Activated effector memory CD4-positive, alpha-beta T cell treated with anti-CD3 and anti-CD28 coated beads, Interleukin-2, amount 50 U/mL, for 16 hours (primary cell): Measurements from ENCODE around the gene SPATS2L.

Source experiments
- DNase-seq: peaks from one replicate; pipeline ENCODE4 v3.0.0-alpha.2; 2020

The SPATS2L gene

GRCh38 chr2:200297989-200298388 is 8.5 kb upstream of the SPATS2L start:
- DNase-seq, result no peak

GRCh38 chr2:200298816-200299215 is 7.7 kb upstream of the SPATS2L start:
- no peak for DNase-seq

GRCh38 chr2:200300065-200300464 is 6.4 kb upstream of the SPATS2L start:
- no peak for DNase-seq

GRCh38 chr2:200300638-200301314 is 5.7 kb upstream of the SPATS2L start:
- no peak for DNase-seq

- DNase-seq, result no peak
Observed at GRCh38 chr2:200301953-200302858, 4.3 kb upstream of the SPATS2L start.

GRCh38 chr2:200302940-200303727 is 3.4 kb upstream of the SPATS2L start:
- no peak for DNase-seq

GRCh38 chr2:200305797-200306195 is 697 bp upstream of the SPATS2L start:
- peak; percentile 63 for DNase-seq

GRCh38 chr2:200306931-200307723 is 634 bp downstream of the SPATS2L start:
- peak; percentile 71 for DNase-seq

GRCh38 chr2:200307724-200308545 is 1.4 kb downstream of the SPATS2L start:
- DNase-seq, result no peak

GRCh38 chr2:200308546-200309295 is 2.2 kb downstream of the SPATS2L start:
- no peak for DNase-seq

GRCh38 chr2:200309296-200310049 is 3.0 kb downstream of the SPATS2L start:
- no peak for DNase-seq

GRCh38 chr2:200310545-200310971 is 4.1 kb downstream of the SPATS2L start:
- no peak for DNase-seq

- no peak for DNase-seq
Observed at GRCh38 chr2:200311139-200311538, 4.6 kb downstream of the SPATS2L start.

GRCh38 chr2:200314976-200315567 is 8.6 kb downstream of the SPATS2L start:
- DNase-seq, result no peak

GRCh38 chr2:200317975-200318374 is 11.5 kb downstream of the SPATS2L start:
- no peak for DNase-seq

- no peak for DNase-seq
Observed at GRCh38 chr2:200318940-200319435, 12.5 kb downstream of the SPATS2L start.

GRCh38 chr2:200319548-200320337 is 13.2 kb downstream of the SPATS2L start:
- DNase-seq, result no peak

GRCh38 chr2:200320344-200320743 is 13.9 kb downstream of the SPATS2L start:
- DNase-seq, result no peak

GRCh38 chr2:200320991-200321390 is 14.5 kb downstream of the SPATS2L start:
- DNase-seq, result no peak
